Glomerular visceral epithelial cell (primary cell): ENCODE data around the gene PCDH15.

Experiments used
- DNase-seq: peaks from one replicate; pipeline ENCODE4 v3.0.0-alpha.2; 2016; ENCODE audit errors: extremely low spot score

PCDH15 gene

GRCh38 chr10:54708021-54708420, 93.0 kb downstream of the PCDH15 start:
- DNase-seq, result no peak

GRCh38 chr10:54702583-54703485, 98.2 kb downstream of the PCDH15 start:
- DNase-seq, result no peak

- no peak for DNase-seq
Measured at GRCh38 chr10:54691331-54691730, 109.7 kb downstream of the PCDH15 start.

GRCh38 chr10:54682554-54682953, 118.5 kb downstream of the PCDH15 start:
- DNase-seq, result no peak

- no peak for DNase-seq
Measured at GRCh38 chr10:54681136-54681535, 119.9 kb downstream of the PCDH15 start.

GRCh38 chr10:54667136-54667535, 133.9 kb downstream of the PCDH15 start:
- no peak for DNase-seq

- no peak for DNase-seq
Measured at GRCh38 chr10:54666192-54666591, 134.8 kb downstream of the PCDH15 start.

- no peak for DNase-seq
Measured at GRCh38 chr10:54665095-54665494, 135.9 kb downstream of the PCDH15 start.

GRCh38 chr10:54660397-54660796, 140.6 kb downstream of the PCDH15 start:
- no peak for DNase-seq

GRCh38 chr10:54656643-54657042, 144.4 kb downstream of the PCDH15 start:
- DNase-seq, result no peak

- DNase-seq, result no peak
Measured at GRCh38 chr10:54653518-54653917, 147.5 kb downstream of the PCDH15 start.

- DNase-seq, result peak; percentile 2
Measured at GRCh38 chr10:54650547-54650946, 150.5 kb downstream of the PCDH15 start.

GRCh38 chr10:54622017-54622416, 179.0 kb downstream of the PCDH15 start:
- no peak for DNase-seq

- no peak for DNase-seq
Measured at GRCh38 chr10:54620352-54620751, 180.7 kb downstream of the PCDH15 start.

GRCh38 chr10:54614072-54614471, 187.0 kb downstream of the PCDH15 start:
- DNase-seq, result no peak

- DNase-seq, result no peak
Measured at GRCh38 chr10:54613162-54613561, 187.9 kb downstream of the PCDH15 start.

GRCh38 chr10:54609423-54609822, 191.6 kb downstream of the PCDH15 start:
- no peak for DNase-seq

- no peak for DNase-seq
Measured at GRCh38 chr10:54607983-54608382, 193.0 kb downstream of the PCDH15 start.

GRCh38 chr10:54594289-54594688, 206.7 kb downstream of the PCDH15 start:
- DNase-seq, result no peak

- no peak for DNase-seq
Measured at GRCh38 chr10:54587971-54588370, 213.1 kb downstream of the PCDH15 start.

GRCh38 chr10:54585572-54585971, 215.5 kb downstream of the PCDH15 start:
- DNase-seq, result no peak

GRCh38 chr10:54577682-54578081, 223.3 kb downstream of the PCDH15 start:
- DNase-seq, result no peak

- no peak for DNase-seq
Measured at GRCh38 chr10:54576541-54576940, 224.5 kb downstream of the PCDH15 start.

- DNase-seq, result peak; percentile 72
Measured at GRCh38 chr10:54559498-54559897, 241.5 kb downstream of the PCDH15 start.
